ENCODE results near the gene PLEKHH1. TPM values are rescaled to one million over a fixed set of nuclear protein-coding genes. Genes with fewer than 3 reads are reported as not detected.

PLEKHH1 gene
- total and polyA plus RNA-seq, 2 experiments from 2014 or later, result 14.7 to 33.9 TPM

DNA sequence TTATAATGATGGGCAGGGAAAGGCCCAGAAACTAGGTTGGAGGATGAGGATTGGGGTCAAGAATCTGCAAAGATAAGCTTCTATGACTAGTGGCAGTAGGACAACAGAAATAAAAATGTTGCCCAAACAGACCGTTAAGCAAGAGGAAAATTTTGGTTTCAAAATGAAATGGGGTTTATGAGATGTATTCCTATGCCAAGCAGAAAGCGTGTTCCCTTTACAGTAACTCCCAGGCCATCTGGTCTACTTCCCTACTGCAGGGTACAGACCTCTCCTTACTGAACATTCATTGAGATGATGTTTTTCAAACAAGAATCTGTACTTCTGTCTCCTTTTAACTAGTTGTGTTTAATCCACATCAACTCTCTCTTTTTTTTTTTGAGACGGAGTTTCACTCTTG lies 24.1 kb upstream of the PLEKHH1 start:
- Histone ChIP-seq H2AFZ (no peak overlapping the region), H3K27me3 (ENCODE audit: insufficient read depth) (peaks cover 10% of the 10 kb centered on the region), H3K79me2 (replicated peaks; ENCODE audit: insufficient read depth) (no peaks in the 10 kb centered on the region), H3K4me1 (ENCODE audit: insufficient read depth) (no peaks in the 10 kb centered on the region; the same call in 1 of the 2 replicates), H3F3A (replicated peaks; ENCODE audit: low read depth) (no peaks in the 10 kb centered on the region), H3K9me2 (ENCODE audit: insufficient read depth) (no peaks in the 10 kb centered on the region), H3K36me3 (ENCODE audit: insufficient read depth) (no peaks in the 10 kb centered on the region), H3K4me2 (no peak overlapping the region), H3K27ac (ENCODE audit: low read depth) (no peak overlapping the region), H4K20me1 (replicated peaks; ENCODE audit: insufficient read depth) (no peaks in the 10 kb centered on the region), H3K4me3 (no peak overlapping the region)
- Mint-ChIP-seq H3K4me3 (no peak overlapping the region), H3K4me1 (peaks cover 9% of the 10 kb centered on the region; the same call in 2 of the 3 replicates), H3K9me3 (no peaks in the 10 kb centered on the region; the same call in 2 of the 3 replicates), H3K36me3 (ENCODE audit: low read depth) (no peaks in the 10 kb centered on the region), H3K27ac (no peak overlapping the region), H3K27me3 (ENCODE audit: insufficient read depth, low read depth, poor library complexity) (peaks cover 3% of the 10 kb centered on the region)
- no peak for DNase-seq (ENCODE audit: low spot score)
- no peak for ATAC-seq
- TF ChIP-seq, protein P1, sequence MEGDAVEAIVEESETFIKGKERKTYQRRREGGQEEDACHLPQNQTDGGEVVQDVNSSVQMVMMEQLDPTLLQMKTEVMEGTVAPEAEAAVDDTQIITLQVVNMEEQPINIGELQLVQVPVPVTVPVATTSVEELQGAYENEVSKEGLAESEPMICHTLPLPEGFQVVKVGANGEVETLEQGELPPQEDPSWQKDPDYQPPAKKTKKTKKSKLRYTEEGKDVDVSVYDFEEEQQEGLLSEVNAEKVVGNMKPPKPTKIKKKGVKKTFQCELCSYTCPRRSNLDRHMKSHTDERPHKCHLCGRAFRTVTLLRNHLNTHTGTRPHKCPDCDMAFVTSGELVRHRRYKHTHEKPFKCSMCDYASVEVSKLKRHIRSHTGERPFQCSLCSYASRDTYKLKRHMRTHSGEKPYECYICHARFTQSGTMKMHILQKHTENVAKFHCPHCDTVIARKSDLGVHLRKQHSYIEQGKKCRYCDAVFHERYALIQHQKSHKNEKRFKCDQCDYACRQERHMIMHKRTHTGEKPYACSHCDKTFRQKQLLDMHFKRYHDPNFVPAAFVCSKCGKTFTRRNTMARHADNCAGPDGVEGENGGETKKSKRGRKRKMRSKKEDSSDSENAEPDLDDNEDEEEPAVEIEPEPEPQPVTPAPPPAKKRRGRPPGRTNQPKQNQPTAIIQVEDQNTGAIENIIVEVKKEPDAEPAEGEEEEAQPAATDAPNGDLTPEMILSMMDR (conservative IDR thresholded peaks at IDR 0.05; ENCODE audit: low read depth in 2 of 2), result no peak
- TF ChIP-seq POLR2AphosphoS5 (IDR thresholded peaks at IDR 0.05; ENCODE audit: low read depth) (no peak), ZNF331 (CRISPR knock-in tag; IDR thresholded peaks at IDR 0.05; ENCODE audit: low read depth) (no peak), EZH2phosphoT487 (IDR thresholded peaks at IDR 0.05; ENCODE audit: unreplicated experiment) (no peak), JUNB (IDR thresholded peaks at IDR 0.05; ENCODE audit: unreplicated experiment) (no peak), STAT1 (IDR thresholded peaks at IDR 0.05; ENCODE audit: unreplicated experiment) (no peak), CREB1 (CRISPR knock-in tag; IDR thresholded peaks at IDR 0.05; ENCODE audit: low read depth) (no peak), NANOG (IDR thresholded peaks at IDR 0.05; ENCODE audit: borderline replicate concordance) (no peak), ZNF114 (CRISPR knock-in tag; IDR thresholded peaks at IDR 0.05) (no peak), EZH2 (IDR thresholded peaks at IDR 0.05; ENCODE audit: low read depth, unreplicated experiment) (no peak)
- TF ChIP-seq, protein P2, sequence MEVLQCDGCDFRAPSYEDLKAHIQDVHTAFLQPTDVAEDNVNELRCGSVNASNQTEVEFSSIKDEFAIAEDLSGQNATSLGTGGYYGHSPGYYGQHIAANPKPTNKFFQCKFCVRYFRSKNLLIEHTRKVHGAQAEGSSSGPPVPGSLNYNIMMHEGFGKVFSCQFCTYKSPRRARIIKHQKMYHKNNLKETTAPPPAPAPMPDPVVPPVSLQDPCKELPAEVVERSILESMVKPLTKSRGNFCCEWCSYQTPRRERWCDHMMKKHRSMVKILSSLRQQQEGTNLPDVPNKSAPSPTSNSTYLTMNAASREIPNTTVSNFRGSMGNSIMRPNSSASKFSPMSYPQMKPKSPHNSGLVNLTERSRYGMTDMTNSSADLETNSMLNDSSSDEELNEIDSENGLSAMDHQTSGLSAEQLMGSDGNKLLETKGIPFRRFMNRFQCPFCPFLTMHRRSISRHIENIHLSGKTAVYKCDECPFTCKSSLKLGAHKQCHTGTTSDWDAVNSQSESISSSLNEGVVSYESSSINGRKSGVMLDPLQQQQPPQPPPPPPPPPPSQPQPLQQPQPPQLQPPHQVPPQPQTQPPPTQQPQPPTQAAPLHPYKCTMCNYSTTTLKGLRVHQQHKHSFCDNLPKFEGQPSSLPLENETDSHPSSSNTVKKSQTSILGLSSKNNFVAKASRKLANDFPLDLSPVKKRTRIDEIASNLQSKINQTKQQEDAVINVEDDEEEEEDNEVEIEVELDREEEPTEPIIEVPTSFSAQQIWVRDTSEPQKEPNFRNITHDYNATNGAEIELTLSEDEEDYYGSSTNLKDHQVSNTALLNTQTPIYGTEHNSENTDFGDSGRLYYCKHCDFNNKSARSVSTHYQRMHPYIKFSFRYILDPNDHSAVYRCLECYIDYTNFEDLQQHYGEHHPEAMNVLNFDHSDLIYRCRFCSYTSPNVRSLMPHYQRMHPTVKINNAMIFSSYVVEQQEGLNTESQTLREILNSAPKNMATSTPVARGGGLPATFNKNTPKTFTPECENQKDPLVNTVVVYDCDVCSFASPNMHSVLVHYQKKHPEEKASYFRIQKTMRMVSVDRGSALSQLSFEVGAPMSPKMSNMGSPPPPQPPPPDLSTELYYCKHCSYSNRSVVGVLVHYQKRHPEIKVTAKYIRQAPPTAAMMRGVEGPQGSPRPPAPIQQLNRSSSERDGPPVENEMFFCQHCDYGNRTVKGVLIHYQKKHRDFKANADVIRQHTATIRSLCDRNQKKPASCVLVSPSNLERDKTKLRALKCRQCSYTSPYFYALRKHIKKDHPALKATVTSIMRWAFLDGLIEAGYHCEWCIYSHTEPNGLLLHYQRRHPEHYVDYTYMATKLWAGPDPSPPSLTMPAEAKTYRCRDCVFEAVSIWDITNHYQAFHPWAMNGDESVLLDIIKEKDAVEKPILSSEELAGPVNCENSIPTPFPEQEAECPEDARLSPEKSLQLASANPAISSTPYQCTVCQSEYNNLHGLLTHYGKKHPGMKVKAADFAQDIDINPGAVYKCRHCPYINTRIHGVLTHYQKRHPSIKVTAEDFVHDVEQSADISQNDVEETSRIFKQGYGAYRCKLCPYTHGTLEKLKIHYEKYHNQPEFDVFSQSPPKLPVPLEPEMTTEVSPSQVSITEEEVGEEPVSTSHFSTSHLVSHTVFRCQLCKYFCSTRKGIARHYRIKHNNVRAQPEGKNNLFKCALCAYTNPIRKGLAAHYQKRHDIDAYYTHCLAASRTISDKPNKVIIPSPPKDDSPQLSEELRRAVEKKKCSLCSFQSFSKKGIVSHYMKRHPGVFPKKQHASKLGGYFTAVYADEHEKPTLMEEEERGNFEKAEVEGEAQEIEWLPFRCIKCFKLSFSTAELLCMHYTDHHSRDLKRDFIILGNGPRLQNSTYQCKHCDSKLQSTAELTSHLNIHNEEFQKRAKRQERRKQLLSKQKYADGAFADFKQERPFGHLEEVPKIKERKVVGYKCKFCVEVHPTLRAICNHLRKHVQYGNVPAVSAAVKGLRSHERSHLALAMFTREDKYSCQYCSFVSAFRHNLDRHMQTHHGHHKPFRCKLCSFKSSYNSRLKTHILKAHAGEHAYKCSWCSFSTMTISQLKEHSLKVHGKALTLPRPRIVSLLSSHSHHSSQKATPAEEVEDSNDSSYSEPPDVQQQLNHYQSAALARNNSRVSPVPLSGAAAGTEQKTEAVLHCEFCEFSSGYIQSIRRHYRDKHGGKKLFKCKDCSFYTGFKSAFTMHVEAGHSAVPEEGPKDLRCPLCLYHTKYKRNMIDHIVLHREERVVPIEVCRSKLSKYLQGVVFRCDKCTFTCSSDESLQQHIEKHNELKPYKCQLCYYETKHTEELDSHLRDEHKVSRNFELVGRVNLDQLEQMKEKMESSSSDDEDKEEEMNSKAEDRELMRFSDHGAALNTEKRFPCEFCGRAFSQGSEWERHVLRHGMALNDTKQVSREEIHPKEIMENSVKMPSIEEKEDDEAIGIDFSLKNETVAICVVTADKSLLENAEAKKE (CRISPR knock-in tag; IDR thresholded peaks at IDR 0.05), result no peak
- TF ChIP-seq, protein P3, sequence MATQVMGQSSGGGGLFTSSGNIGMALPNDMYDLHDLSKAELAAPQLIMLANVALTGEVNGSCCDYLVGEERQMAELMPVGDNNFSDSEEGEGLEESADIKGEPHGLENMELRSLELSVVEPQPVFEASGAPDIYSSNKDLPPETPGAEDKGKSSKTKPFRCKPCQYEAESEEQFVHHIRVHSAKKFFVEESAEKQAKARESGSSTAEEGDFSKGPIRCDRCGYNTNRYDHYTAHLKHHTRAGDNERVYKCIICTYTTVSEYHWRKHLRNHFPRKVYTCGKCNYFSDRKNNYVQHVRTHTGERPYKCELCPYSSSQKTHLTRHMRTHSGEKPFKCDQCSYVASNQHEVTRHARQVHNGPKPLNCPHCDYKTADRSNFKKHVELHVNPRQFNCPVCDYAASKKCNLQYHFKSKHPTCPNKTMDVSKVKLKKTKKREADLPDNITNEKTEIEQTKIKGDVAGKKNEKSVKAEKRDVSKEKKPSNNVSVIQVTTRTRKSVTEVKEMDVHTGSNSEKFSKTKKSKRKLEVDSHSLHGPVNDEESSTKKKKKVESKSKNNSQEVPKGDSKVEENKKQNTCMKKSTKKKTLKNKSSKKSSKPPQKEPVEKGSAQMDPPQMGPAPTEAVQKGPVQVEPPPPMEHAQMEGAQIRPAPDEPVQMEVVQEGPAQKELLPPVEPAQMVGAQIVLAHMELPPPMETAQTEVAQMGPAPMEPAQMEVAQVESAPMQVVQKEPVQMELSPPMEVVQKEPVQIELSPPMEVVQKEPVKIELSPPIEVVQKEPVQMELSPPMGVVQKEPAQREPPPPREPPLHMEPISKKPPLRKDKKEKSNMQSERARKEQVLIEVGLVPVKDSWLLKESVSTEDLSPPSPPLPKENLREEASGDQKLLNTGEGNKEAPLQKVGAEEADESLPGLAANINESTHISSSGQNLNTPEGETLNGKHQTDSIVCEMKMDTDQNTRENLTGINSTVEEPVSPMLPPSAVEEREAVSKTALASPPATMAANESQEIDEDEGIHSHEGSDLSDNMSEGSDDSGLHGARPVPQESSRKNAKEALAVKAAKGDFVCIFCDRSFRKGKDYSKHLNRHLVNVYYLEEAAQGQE (IDR thresholded peaks at IDR 0.05; ENCODE audit: unreplicated experiment), result no peak
- TF ChIP-seq, protein P4, sequence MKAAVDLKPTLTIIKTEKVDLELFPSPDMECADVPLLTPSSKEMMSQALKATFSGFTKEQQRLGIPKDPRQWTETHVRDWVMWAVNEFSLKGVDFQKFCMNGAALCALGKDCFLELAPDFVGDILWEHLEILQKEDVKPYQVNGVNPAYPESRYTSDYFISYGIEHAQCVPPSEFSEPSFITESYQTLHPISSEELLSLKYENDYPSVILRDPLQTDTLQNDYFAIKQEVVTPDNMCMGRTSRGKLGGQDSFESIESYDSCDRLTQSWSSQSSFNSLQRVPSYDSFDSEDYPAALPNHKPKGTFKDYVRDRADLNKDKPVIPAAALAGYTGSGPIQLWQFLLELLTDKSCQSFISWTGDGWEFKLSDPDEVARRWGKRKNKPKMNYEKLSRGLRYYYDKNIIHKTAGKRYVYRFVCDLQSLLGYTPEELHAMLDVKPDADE (IDR thresholded peaks at IDR 0.05), result no peak

Measured in GM23338 (cell line).